Common myeloid progenitor, CD34-positive (primary cell): ENCODE data around the gene HIF1A.
"Not testable (repeated sequence)": the region's sequence is repeated elsewhere in the genome, so short reads cannot be mapped to it uniquely, and the experiment has no call there.

ENCODE experiments used
- CTCF ChIA-PET: fragments of 350-600 bp; sonication (Branson Sonifier 250); formaldehyde crosslinking; loops from one replicate; lab custom pipeline; 2021; ENCODE audit warnings: antibody characterized with exemption; lab: Charles Lee
- POLR2A ChIA-PET: fragments of 350-600 bp; sonication (Branson Sonifier 250); formaldehyde crosslinking; loops from one replicate; lab custom pipeline; 2021; ENCODE audit warnings: antibody characterized with exemption; lab: Charles Lee
- DNase-seq, 3 donors: peaks; one replicate each; pipeline versions ENCODE4 v3.0.0 to v3.0.0-alpha.2; 2013
- H3K27ac ChIP-seq, 2 experiments: 1 replicate in 1 of 2; 2 replicates in 1 of 2; pipeline ENCODE4 v1.7.0; 2013; ENCODE audit warnings: inconsistent platforms in 2 of 2, low read length in 2 of 2, mild to moderate bottlenecking in 2 of 2, low read depth in 1 of 2, moderate library complexity in 1 of 2; ENCODE audit not compliant: severe bottlenecking in 2 of 2, insufficient read depth in 1 of 2, poor library complexity in 1 of 2
- H3K27me3 ChIP-seq, 5 experiments: replicated peaks in 2 of 5; 1 replicate in 3 of 5; 2 replicates in 2 of 5; pipeline versions ENCODE4 v1.6.1 to v1.7.0; 2013; ENCODE audit warnings: low read length in 4 of 5, mild to moderate bottlenecking in 2 of 5, moderate library complexity in 2 of 5, inconsistent platforms in 1 of 5; ENCODE audit not compliant: insufficient read depth in 5 of 5, control insufficient read depth in 4 of 5
- H3K36me3 ChIP-seq, 4 experiments: 1 replicate in 2 of 4; 2 replicates in 2 of 4; pipeline versions ENCODE4 v1.6.1 to v1.7.0; 2013; ENCODE audit warnings: low read length in 3 of 4, control low read depth in 1 of 4, mild to moderate bottlenecking in 1 of 4; ENCODE audit not compliant: control insufficient read depth in 4 of 4, insufficient read depth in 4 of 4
- H3K4me1 ChIP-seq, 4 experiments: 1 replicate in 3 of 4; 2 replicates in 1 of 4; pipeline versions ENCODE4 v1.6.1 to v1.7.1; 2013; ENCODE audit warnings: low read length in 3 of 4, mild to moderate bottlenecking in 3 of 4, control low read depth in 1 of 4, inconsistent platforms in 1 of 4, moderate library complexity in 1 of 4; ENCODE audit not compliant: control insufficient read depth in 4 of 4, insufficient read depth in 4 of 4; ENCODE audit errors: control extremely low read depth in 1 of 4
- H3K4me3 ChIP-seq, 7 experiments: 1 replicate in 4 of 7; 2 replicates in 3 of 7; pipeline versions ENCODE4 v1.5.1 to v1.7.0; 2013; ENCODE audit warnings: mild to moderate bottlenecking in 7 of 7, low read length in 6 of 7, moderate library complexity in 6 of 7, inconsistent platforms in 2 of 7, low read depth in 2 of 7, control low read depth in 1 of 7; ENCODE audit not compliant: insufficient read depth in 4 of 7, control insufficient read depth in 1 of 7; ENCODE audit errors: extremely low read depth in 1 of 7
- H3K9me3 ChIP-seq, 5 experiments: 1 replicate in 4 of 5; 2 replicates in 1 of 5; pipeline versions ENCODE4 v1.6.1 to v1.7.1; 2013; ENCODE audit warnings: low read length in 4 of 5, mild to moderate bottlenecking in 2 of 5, inconsistent platforms in 1 of 5, low read depth in 1 of 5, moderate library complexity in 1 of 5; ENCODE audit not compliant: control insufficient read depth in 4 of 5, insufficient read depth in 2 of 5; ENCODE audit errors: control extremely low read depth in 1 of 5
- whole genome bisulfite sequencing: methylation state at CpG from one replicate; pipeline ENCODE4 v1.1.5; 2013; ENCODE audit not compliant: insufficient coverage; 5-methylcytosine and 5-hydroxymethylcytosine counted together

Gene HIF1A

GRCh38 chr14:61755382-61755742 is 60.0 kb downstream of the HIF1A start:
- CTCF ChIA-PET, H3K27ac ChIP-seq, H3K36me3 ChIP-seq, POLR2A ChIA-PET, H3K4me3 ChIP-seq, H3K27me3 ChIP-seq, DNase-seq, H3K9me3 ChIP-seq: not testable (repeated sequence)
- H3K4me1 ChIP-seq: peaks cover 0 to 21% (median 13%) of the 10 kb centered on the region in 4 experiments

- no peak for DNase-seq
- ChIA-PET CTCF (interaction anchor here (1.8 kb wide), 1 partner anchor 14 kb away, joined by 6 read pairs; no protein-coding TSS in a partner anchor), POLR2A (no interaction called here)
- 100% methylated on average over 1 of the region's 2 CpGs for WGBS
- Histone ChIP-seq H3K4me1 (peaks cover 0 to 16% (median 8%) of the 10 kb centered on the region in 4 experiments), H3K27ac (no peak overlapping the region), H3K27me3 (no peaks in the 10 kb centered on the region), H3K4me3 (no peak overlapping the region), H3K9me3 (no peaks in the 10 kb centered on the region), H3K36me3 (no peaks in the 10 kb centered on the region)
Observed at GRCh38 chr14:61756135-61756534, 60.8 kb downstream of the HIF1A start.

- H3K27ac ChIP-seq: no peak overlapping the region
- CTCF ChIA-PET: interaction anchor here (0.7 to 1.2 kb wide), 3 partner anchors 9 to 78 kb away, joined by 3 read pairs; no protein-coding TSS in a partner anchor
- H3K27me3 ChIP-seq: no peaks in the 10 kb centered on the region
- H3K36me3 ChIP-seq: no peaks in the 10 kb centered on the region
- POLR2A ChIA-PET: interaction anchor here (3.0 kb wide), 1 partner anchor 8 kb away, joined by 17 read pairs; no protein-coding TSS in a partner anchor
- no peak overlapping the region for H3K4me3 ChIP-seq
- no peak for DNase-seq
- H3K4me1 ChIP-seq: peaks cover 5 to 28% (median 18%) of the 10 kb centered on the region in 4 experiments
- H3K9me3 ChIP-seq: no peaks in the 10 kb centered on the region
- WGBS: 97% methylated on average over 6 of the region's 7 CpGs
Observed at GRCh38 chr14:61759878-61760277, 64.6 kb downstream of the HIF1A start.

- ChIA-PET POLR2A (interaction anchor here (1.3 to 3.0 kb wide), 2 partner anchors 10 to 12 kb away, joined by 6 to 17 read pairs; no protein-coding TSS in a partner anchor), CTCF (interaction anchor here (0.5 to 2.5 kb wide), 10 partner anchors 9 to 301 kb away, joined by 3 to 19 read pairs (median 5); no protein-coding TSS in a partner anchor)
- Histone ChIP-seq H3K27ac (peak overlapping the region; percentile 83 to 88), H3K36me3 (peaks cover 0 to under 1% (median 0%) of the 10 kb centered on the region in 4 experiments), H3K9me3 (no peaks in the 10 kb centered on the region), H3K4me3 (peak overlapping the region in 6 of 7 experiments; percentile 65 to 97 (median 94)), H3K4me1 (peaks cover 5 to 28% (median 20%) of the 10 kb centered on the region in 4 experiments), H3K27me3 (no peaks in the 10 kb centered on the region)
- DNase-seq: no peak
- WGBS: 80% methylated on average over 2 of the region's 5 CpGs
Observed at GRCh38 chr14:61761557-61761956, 66.2 kb downstream of the HIF1A start.

GRCh38 chr14:61761959-61762786 is 66.9 kb downstream of the HIF1A start, which contains the start of gene SNAPC1:
Gene SNAPC1, plus strand, starts transcription at chr14:61762420. Its CDS starts 41 bp downstream, at chr14:61762461.
- no peaks in the 10 kb centered on the region for H3K27me3 ChIP-seq
- peak within 1 kb of the TSS; percentile 83 to 88 for H3K27ac ChIP-seq
- peaks cover 5 to 28% (median 20%) of the 10 kb centered on the region in 4 experiments for H3K4me1 ChIP-seq
- peak; percentile 97 to 99 (median 99) for DNase-seq
- POLR2A ChIA-PET: interaction anchor here (0.5 to 3.0 kb wide), 3 partner anchors 11 to 802 kb away, joined by 3 to 17 read pairs (median 6); no protein-coding TSS in a partner anchor
- no peaks in the 10 kb centered on the region for H3K9me3 ChIP-seq
- 0% methylated on average over 45 of the region's 49 CpGs for WGBS
- CTCF ChIA-PET: interaction anchor here (0.5 to 2.5 kb wide), 10 partner anchors 10 to 301 kb away, joined by 3 to 19 read pairs (median 5); no protein-coding TSS in a partner anchor
- H3K4me3 ChIP-seq: peak within 1 kb of the TSS; percentile 65 to 97 (median 92)
- peaks cover 0 to 4% (median under 1%) of the 10 kb centered on the region in 4 experiments for H3K36me3 ChIP-seq

- 100% methylated on average over 1 of the region's 5 CpGs for WGBS
- no peaks in the 10 kb centered on the region for H3K27me3 ChIP-seq
- ChIA-PET CTCF (interaction anchor here (1.0 to 1.1 kb wide), 3 partner anchors 8 to 23 kb away, joined by 3 read pairs; no protein-coding TSS in a partner anchor), POLR2A (no interaction called here)
- H3K9me3 ChIP-seq: no peaks in the 10 kb centered on the region
- peaks cover 0 to 25% (median 4%) of the 10 kb centered on the region in 4 experiments for H3K36me3 ChIP-seq
- no peak overlapping the region for H3K4me3 ChIP-seq
- no peak for DNase-seq
- H3K27ac ChIP-seq: no peak overlapping the region
- peaks cover 5 to 28% (median 20%) of the 10 kb centered on the region in 4 experiments for H3K4me1 ChIP-seq
Observed at GRCh38 chr14:61764342-61765122, 69.2 kb downstream of the HIF1A start.
